Omental fat pad (tissue), 4 donors: Measurements from ENCODE around the gene NLK. TPM values are rescaled to one million over a fixed set of nuclear protein-coding genes. Genes with fewer than 3 reads are reported as not detected.
"Not testable (repeated sequence)": the region's sequence is repeated elsewhere in the genome, so short reads cannot be mapped to it uniquely, and the experiment has no call there.

Source experiments
- ATAC-seq: fragments of 150-250 bp; one replicate; pipeline ENCODE4 v1.9.1; 2016; ENCODE audit warnings: mild to moderate bottlenecking, moderate library complexity; ENCODE audit not compliant: low FRiP score
- DNase-seq: peaks from one replicate; pipeline ENCODE4 v3.0.0-alpha.2; 2019; ENCODE audit warnings: low spot score
- total RNA-seq, 4 donors: library from RNA; depleted of rRNA; stranded (reverse); fragments of >200 nt; gene quantifications; one replicate each; pipeline ENCODE4 v1.1.0, GENCODE V29; 2016
- TF ChIP-seq, protein P1 (sequence below), 3 donors: fragments of 450-650 bp; IDR thresholded peaks; one replicate each; pipeline ENCODE4 v1.5.1; 2016 to 2017; ENCODE audit warnings: antibody characterized with exemption in 3 of 3, mild to moderate bottlenecking in 3 of 3, moderate library complexity in 2 of 3

The NLK gene
- total RNA-seq, 4 donors from 2014 or later = 15.9 to 32.5 (median 25.0) TPM

- ATAC-seq = no peak
- DNase-seq = no peak
- TF ChIP-seq, protein P1, sequence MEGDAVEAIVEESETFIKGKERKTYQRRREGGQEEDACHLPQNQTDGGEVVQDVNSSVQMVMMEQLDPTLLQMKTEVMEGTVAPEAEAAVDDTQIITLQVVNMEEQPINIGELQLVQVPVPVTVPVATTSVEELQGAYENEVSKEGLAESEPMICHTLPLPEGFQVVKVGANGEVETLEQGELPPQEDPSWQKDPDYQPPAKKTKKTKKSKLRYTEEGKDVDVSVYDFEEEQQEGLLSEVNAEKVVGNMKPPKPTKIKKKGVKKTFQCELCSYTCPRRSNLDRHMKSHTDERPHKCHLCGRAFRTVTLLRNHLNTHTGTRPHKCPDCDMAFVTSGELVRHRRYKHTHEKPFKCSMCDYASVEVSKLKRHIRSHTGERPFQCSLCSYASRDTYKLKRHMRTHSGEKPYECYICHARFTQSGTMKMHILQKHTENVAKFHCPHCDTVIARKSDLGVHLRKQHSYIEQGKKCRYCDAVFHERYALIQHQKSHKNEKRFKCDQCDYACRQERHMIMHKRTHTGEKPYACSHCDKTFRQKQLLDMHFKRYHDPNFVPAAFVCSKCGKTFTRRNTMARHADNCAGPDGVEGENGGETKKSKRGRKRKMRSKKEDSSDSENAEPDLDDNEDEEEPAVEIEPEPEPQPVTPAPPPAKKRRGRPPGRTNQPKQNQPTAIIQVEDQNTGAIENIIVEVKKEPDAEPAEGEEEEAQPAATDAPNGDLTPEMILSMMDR (IDR thresholded peaks at IDR 0.05) = no peak
Observed at GRCh38 chr17:27997522-27997921, 45.0 kb upstream of the NLK start.

GRCh38 chr17:28001149-28001548, 41.3 kb upstream of the NLK start:
- DNase-seq = no peak
- ATAC-seq = no peak
- TF ChIP-seq, protein P1 (IDR thresholded peaks at IDR 0.05) = no peak

GRCh38 chr17:28004344-28004743, 38.1 kb upstream of the NLK start:
- ATAC-seq (no peak), DNase-seq (no peak)
- TF ChIP-seq, protein P1 (IDR thresholded peaks at IDR 0.05) = no peak

- not testable (repeated sequence) for DNase-seq
Observed at GRCh38 chr17:28007925-28008324, 34.6 kb upstream of the NLK start.

GRCh38 chr17:28008513-28008912, 34.0 kb upstream of the NLK start:
- TF ChIP-seq, protein P1 (IDR thresholded peaks at IDR 0.05) = no peak
- ATAC-seq (no peak), DNase-seq (no peak)

More at GRCh38 chr17:28007925-28008324, 34.6 kb upstream of the NLK start:
- ATAC-seq = not testable (repeated sequence)

DNA sequence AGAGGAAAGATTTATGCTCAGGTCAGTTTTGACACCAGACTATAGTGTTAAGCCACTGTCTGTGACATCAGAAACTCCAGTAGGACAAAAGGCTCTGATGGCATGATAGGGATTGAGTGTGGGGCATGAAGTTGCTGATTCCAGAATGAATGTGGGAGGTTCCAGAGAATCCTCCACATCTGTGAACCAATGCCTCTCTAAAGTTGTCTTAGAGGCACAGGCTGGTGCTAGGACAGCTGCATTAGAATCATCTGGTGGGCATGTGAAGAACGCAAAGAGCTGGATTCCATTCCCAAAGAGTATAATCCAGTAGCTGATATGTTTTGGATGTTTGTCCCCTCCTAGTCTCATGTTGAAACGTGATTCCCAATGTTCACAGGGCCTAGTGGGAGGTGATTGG, 32.1 kb upstream of the NLK start:
- ATAC-seq (no peak), DNase-seq (no peak)
- TF ChIP-seq, protein P1 (IDR thresholded peaks at IDR 0.05) = no peak

DNA sequence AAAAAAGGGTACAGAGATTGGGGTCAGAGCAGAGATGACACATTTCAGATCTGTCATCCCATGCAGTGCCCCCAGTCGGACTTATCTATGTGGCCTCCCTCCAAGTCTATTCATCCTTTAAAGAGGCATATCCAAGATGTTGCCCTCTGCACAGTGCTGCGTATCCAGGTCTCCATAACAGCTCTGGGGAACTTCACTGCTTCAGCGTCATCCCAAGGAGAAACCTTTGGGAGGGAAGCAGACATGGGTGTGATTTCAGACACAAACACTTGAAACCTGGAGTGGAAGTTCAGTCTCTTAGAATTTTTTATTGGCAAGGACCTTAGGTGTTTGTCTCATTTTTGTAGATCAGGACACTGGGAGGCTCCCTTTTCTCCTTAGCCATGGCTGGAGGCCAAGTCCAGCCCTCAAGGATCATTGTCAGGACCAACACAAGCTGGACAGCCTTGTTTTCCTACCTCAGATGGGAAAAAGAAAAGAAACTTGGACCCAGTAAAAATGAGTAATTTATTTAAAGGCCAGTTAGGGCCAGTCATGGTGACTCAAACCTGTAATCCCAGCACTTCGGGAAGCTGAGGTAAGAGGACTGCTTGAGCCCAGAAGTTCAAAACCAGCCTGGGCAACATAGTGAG, 23.9 kb upstream of the NLK start:
- ATAC-seq = no peak
- TF ChIP-seq, protein P1 (IDR thresholded peaks at IDR 0.05) = no peak
- no peak for DNase-seq
